GM23338 (cell line): ENCODE data around the gene ERCC3.

Source experiments
- EZH2 ChIP-seq: fragments of 200-600 bp; sonication (generic); IDR thresholded peaks from one replicate; pipeline ENCODE4 v1.8.0; 2017; ENCODE audit warnings: antibody characterized with exemption, mild to moderate bottlenecking, low read depth; ENCODE audit not compliant: unreplicated experiment
- EZH2phosphoT487 ChIP-seq: fragments of 200-600 bp; sonication (generic); IDR thresholded peaks from one replicate; pipeline ENCODE4 v1.8.1; 2018; ENCODE audit warnings: antibody characterized with exemption; ENCODE audit not compliant: unreplicated experiment
- POLR2AphosphoS5 ChIP-seq: IDR thresholded peaks from 2 replicates; pipeline ENCODE4 v1.6.1; 2016; ENCODE audit warnings: antibody characterized with exemption, low read depth
- STAT1 ChIP-seq: IDR thresholded peaks from one replicate; pipeline ENCODE4 v1.6.1; 2016; ENCODE audit warnings: antibody characterized with exemption; ENCODE audit not compliant: unreplicated experiment
- TF ChIP-seq, protein P1 (sequence below), 2 experiments: fragments of 200-600 bp in 1 of 2; sonication (generic) in 1 of 2; conservative IDR thresholded peaks; 2 replicates each; pipeline versions ENCODE4 v1.5.1 to v1.6.1; 2016 to 2017; ENCODE audit warnings: antibody characterized with exemption in 2 of 2, low read depth in 2 of 2, mild to moderate bottlenecking in 2 of 2, moderate library complexity in 1 of 2
- TF ChIP-seq, protein P2 (sequence below): IDR thresholded peaks from 2 replicates; pipeline ENCODE4 v1.6.1; 2016; ENCODE audit warnings: antibody characterized with exemption

GRCh38 chr2:127309468-127309867, 15.5 kb upstream of the ERCC3 start:
- TF ChIP-seq, protein P1, sequence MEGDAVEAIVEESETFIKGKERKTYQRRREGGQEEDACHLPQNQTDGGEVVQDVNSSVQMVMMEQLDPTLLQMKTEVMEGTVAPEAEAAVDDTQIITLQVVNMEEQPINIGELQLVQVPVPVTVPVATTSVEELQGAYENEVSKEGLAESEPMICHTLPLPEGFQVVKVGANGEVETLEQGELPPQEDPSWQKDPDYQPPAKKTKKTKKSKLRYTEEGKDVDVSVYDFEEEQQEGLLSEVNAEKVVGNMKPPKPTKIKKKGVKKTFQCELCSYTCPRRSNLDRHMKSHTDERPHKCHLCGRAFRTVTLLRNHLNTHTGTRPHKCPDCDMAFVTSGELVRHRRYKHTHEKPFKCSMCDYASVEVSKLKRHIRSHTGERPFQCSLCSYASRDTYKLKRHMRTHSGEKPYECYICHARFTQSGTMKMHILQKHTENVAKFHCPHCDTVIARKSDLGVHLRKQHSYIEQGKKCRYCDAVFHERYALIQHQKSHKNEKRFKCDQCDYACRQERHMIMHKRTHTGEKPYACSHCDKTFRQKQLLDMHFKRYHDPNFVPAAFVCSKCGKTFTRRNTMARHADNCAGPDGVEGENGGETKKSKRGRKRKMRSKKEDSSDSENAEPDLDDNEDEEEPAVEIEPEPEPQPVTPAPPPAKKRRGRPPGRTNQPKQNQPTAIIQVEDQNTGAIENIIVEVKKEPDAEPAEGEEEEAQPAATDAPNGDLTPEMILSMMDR (conservative IDR thresholded peaks at IDR 0.05; ENCODE audit: low read depth in 2 of 2): no peak
- TF ChIP-seq STAT1: no peak
- TF ChIP-seq POLR2AphosphoS5: no peak
- no peak for TF ChIP-seq EZH2phosphoT487
- TF ChIP-seq, protein P2, sequence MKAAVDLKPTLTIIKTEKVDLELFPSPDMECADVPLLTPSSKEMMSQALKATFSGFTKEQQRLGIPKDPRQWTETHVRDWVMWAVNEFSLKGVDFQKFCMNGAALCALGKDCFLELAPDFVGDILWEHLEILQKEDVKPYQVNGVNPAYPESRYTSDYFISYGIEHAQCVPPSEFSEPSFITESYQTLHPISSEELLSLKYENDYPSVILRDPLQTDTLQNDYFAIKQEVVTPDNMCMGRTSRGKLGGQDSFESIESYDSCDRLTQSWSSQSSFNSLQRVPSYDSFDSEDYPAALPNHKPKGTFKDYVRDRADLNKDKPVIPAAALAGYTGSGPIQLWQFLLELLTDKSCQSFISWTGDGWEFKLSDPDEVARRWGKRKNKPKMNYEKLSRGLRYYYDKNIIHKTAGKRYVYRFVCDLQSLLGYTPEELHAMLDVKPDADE: no peak
- no peak for TF ChIP-seq EZH2
